ENCODE measurements around the gene VSIG8.

The VSIG8 gene

GRCh38 chr1:159864262-159864661, 1.8 kb upstream of the VSIG8 start:
- intact Hi-C loops (cut with DNase I), result no loop called here
- DNase-seq, result no peak

- intact Hi-C loops (cut with DNase I), result no loop called here
- no peak for DNase-seq
Observed at GRCh38 chr1:159862031-159862430, 426 bp downstream of the VSIG8 start.

- intact Hi-C loops (cut with DNase I), result no loop called here
- no peak for DNase-seq
Observed at GRCh38 chr1:159861218-159861617, 1.2 kb downstream of the VSIG8 start.

- DNase-seq, result no peak
- intact Hi-C loops (cut with DNase I), result no loop called here
Observed at GRCh38 chr1:159860456-159860855, 2.0 kb downstream of the VSIG8 start.

GRCh38 chr1:159859767-159860322, 2.6 kb downstream of the VSIG8 start:
- DNase-seq, result no peak
- intact Hi-C loops (cut with DNase I), result no loop called here

- intact Hi-C loops (cut with DNase I), result no loop called here
- DNase-seq, result no peak
Observed at GRCh38 chr1:159857889-159858288, 4.6 kb downstream of the VSIG8 start.

- peak in 3 of 42 donors; percentile 4 to 13 (median 10) for DNase-seq
- intact Hi-C loops (cut with DNase I), result no loop called here
Observed at GRCh38 chr1:159856576-159856975, 5.9 kb downstream of the VSIG8 start.

GRCh38 chr1:159855709-159856108, 6.7 kb downstream of the VSIG8 start:
- intact Hi-C loops (cut with DNase I), result no loop called here

GRCh38 chr1:159854693-159855192, 7.7 kb downstream of the VSIG8 start:
- peak; percentile 60 to 95 (median 88) for DNase-seq
- intact Hi-C loops (cut with DNase I), result no loop called here

More at GRCh38 chr1:159855709-159856108, 6.7 kb downstream of the VSIG8 start:
- no peak for DNase-seq

GRCh38 chr1:159854116-159854692, 8.3 kb downstream of the VSIG8 start:
- intact Hi-C loops (cut with DNase I), result no loop called here
- peak; percentile 58 to 88 (median 78) for DNase-seq

GRCh38 chr1:159853417-159854115, 8.9 kb downstream of the VSIG8 start:
- DNase-seq, result no peak
- intact Hi-C loops (cut with DNase I), result no loop called here

GRCh38 chr1:159851407-159851806, 11.1 kb downstream of the VSIG8 start:
- intact Hi-C loops (cut with DNase I), result no loop called here
- DNase-seq, result no peak

GRCh38 chr1:159849626-159850366, 12.7 kb downstream of the VSIG8 start:
- intact Hi-C loops (cut with DNase I), result no loop called here
- DNase-seq, result no peak

GRCh38 chr1:159848326-159848725, 14.1 kb downstream of the VSIG8 start:
- DNase-seq, result no peak
- intact Hi-C loops (cut with DNase I), result no loop called here

GRCh38 chr1:159847231-159847630, 15.2 kb downstream of the VSIG8 start:
- DNase-seq, result no peak
- intact Hi-C loops (cut with DNase I), result no loop called here

GRCh38 chr1:159845751-159846629, 16.5 kb downstream of the VSIG8 start:
- intact Hi-C loops (cut with DNase I), result no loop called here
- no peak for DNase-seq

- no peak for DNase-seq
- intact Hi-C loops (cut with DNase I), result no loop called here
Observed at GRCh38 chr1:159843459-159843858, 19.0 kb downstream of the VSIG8 start.

- no peak for DNase-seq
- intact Hi-C loops (cut with DNase I), result no loop called here
Observed at GRCh38 chr1:159841749-159842148, 20.7 kb downstream of the VSIG8 start.

All from head of caudate nucleus (tissue), 42 donors.